ENCODE results near the gene PEX14. TPM values are rescaled to one million over a fixed set of nuclear protein-coding genes. Genes with fewer than 3 reads are reported as not detected.
A peak's percentile ranks its signal among the peaks of the same experiment; 100 is the strongest.

PEX14 gene
- total and polyA plus RNA-seq, 2 experiments from 2014 or later: 10.0 to 20.9 TPM

DNA sequence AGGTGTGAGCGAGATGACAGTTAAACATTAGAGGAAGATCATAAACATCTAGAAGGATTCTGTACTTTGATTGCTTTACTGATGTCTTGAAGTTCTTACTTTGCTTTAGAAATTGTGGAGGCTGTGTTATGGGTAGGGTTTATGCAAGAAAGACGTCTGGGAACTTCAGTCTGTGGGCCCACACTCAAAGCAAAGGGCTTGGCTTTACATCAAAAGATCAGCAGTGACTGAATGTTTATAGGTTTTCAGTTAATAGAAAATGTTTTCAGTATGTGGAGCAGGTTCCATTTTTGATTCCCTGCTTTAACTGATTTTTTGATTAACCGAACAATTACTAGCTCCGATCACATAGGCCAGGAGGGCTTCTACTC is 31.9 kb downstream of the PEX14 start:
- no peak overlapping the region for H3K27ac ChIP-seq
- peaks cover 26% of the 10 kb centered on the region for H4K20me1 ChIP-seq (ENCODE audit: insufficient read depth, poor library complexity, severe bottlenecking)
- no peak overlapping the region for H3K4me2 ChIP-seq
- H3K9me3 ChIP-seq (ENCODE audit: low read depth): no peaks in the 10 kb centered on the region
- no peaks in the 10 kb centered on the region for H3K9me2 ChIP-seq (replicated peaks; ENCODE audit: insufficient read depth)
- WGBS (ENCODE audit: low lambda C conversion rate, missing lambda C conversion rate): 74% methylated on average over 4 of the region's 4 CpGs
- no peaks in the 10 kb centered on the region for H3K27me3 ChIP-seq
- DNase-seq (ENCODE audit: low spot score): no peak
- peaks cover 17% of the 10 kb centered on the region for H3K4me1 ChIP-seq (ENCODE audit: insufficient read depth)
- no peaks in the 10 kb centered on the region for H3K36me3 ChIP-seq (replicated peaks; ENCODE audit: insufficient read depth, low read depth)
- TF ChIP-seq, protein P1, sequence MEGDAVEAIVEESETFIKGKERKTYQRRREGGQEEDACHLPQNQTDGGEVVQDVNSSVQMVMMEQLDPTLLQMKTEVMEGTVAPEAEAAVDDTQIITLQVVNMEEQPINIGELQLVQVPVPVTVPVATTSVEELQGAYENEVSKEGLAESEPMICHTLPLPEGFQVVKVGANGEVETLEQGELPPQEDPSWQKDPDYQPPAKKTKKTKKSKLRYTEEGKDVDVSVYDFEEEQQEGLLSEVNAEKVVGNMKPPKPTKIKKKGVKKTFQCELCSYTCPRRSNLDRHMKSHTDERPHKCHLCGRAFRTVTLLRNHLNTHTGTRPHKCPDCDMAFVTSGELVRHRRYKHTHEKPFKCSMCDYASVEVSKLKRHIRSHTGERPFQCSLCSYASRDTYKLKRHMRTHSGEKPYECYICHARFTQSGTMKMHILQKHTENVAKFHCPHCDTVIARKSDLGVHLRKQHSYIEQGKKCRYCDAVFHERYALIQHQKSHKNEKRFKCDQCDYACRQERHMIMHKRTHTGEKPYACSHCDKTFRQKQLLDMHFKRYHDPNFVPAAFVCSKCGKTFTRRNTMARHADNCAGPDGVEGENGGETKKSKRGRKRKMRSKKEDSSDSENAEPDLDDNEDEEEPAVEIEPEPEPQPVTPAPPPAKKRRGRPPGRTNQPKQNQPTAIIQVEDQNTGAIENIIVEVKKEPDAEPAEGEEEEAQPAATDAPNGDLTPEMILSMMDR (IDR thresholded peaks at IDR 0.05; ENCODE audit: poor library complexity): no peak
- TF ChIP-seq EZH2 (IDR thresholded peaks at IDR 0.05; ENCODE audit: borderline replicate concordance) (no peak), EZH2phosphoT487 (IDR thresholded peaks at IDR 0.05; ENCODE audit: low read depth, severe bottlenecking, unreplicated experiment) (no peak)
- H2AFZ ChIP-seq: no peak overlapping the region
- H3K79me2 ChIP-seq: peaks cover 82% of the 10 kb centered on the region
- no peak overlapping the region for H3K4me3 ChIP-seq

DNA sequence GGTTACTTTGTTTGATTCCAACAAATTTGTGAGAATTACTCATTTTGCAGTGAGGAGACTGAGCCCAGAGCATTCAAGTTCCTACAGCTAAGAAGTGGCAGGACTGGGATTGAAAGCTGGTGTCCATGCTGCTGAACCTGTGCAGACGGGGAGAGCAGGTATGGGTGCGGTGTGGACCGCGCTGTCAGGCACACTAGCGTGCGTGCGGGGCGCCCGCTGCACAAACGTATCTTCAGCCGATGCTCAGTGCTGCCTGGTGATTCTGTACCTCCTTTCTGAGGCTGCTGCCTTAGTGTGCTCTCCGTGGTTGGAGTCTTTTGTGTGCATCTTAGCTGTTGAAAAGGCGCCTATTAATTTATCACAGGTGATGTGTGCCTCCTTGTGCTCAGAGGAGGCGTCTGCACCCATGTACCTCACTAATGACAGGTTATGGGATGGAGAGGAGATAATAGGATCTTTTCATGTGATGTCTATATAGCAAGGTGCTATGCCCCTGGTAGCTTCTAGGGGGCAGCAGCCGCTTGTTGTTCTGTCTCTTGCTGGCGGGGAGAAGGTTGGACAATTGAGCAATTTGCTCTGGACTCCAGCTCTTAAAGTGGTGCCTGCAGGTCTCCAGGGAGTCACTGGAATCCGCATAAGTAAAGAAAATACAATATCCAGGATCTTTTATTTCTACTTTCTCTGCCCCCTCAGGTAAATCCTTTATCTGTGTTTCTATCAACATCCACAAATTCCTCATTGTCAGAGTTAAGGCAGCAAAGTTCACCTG is 32.5 kb downstream of the PEX14 start:
- 57% methylated on average over 16 of the region's 17 CpGs for WGBS (ENCODE audit: low lambda C conversion rate, missing lambda C conversion rate)
- Histone ChIP-seq H3K9me2 (replicated peaks; ENCODE audit: insufficient read depth) (no peaks in the 10 kb centered on the region), H3K27ac (peak overlapping the region; percentile 15), H2AFZ (no peak overlapping the region), H3K27me3 (no peaks in the 10 kb centered on the region), H3K4me1 (ENCODE audit: insufficient read depth) (peaks cover 19% of the 10 kb centered on the region), H3K4me3 (no peak overlapping the region), H4K20me1 (ENCODE audit: insufficient read depth, poor library complexity, severe bottlenecking) (peaks cover 30% of the 10 kb centered on the region), H3K4me2 (no peak overlapping the region), H3K36me3 (replicated peaks; ENCODE audit: insufficient read depth, low read depth) (no peaks in the 10 kb centered on the region), H3K9me3 (ENCODE audit: low read depth) (no peaks in the 10 kb centered on the region), H3K79me2 (peaks cover 82% of the 10 kb centered on the region)
- TF ChIP-seq, protein P1 (IDR thresholded peaks at IDR 0.05; ENCODE audit: poor library complexity): peak; percentile 81
- TF ChIP-seq EZH2phosphoT487 (IDR thresholded peaks at IDR 0.05; ENCODE audit: low read depth, severe bottlenecking, unreplicated experiment): no peak
- peak; percentile 87 for DNase-seq (ENCODE audit: low spot score)

DNA sequence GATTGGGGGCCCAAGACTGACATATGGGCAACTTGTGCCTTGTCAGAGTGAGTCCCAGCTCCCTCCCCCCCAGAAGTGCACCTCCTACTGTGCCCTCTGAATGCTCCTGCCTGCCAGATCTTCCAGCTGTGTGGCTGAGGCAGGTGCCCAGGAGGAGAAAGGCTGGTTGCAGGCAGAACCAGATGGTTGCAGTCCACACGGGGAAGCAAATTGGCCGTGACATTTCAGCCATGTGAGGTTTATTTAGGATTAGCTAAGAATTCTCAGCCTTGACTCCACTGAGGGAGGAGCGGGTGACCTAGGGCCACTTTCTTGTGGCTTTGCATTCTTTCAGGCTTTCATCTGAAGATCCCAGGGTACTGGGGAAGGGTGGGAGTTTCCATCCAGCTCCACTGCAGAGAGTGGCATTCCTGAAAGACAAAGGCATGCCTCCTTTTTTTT is 33.8 kb downstream of the PEX14 start:
- WGBS (ENCODE audit: low lambda C conversion rate, missing lambda C conversion rate): 63% methylated on average over 3 of the region's 3 CpGs
- H3K4me3 ChIP-seq: no peak overlapping the region
- TF ChIP-seq EZH2 (IDR thresholded peaks at IDR 0.05; ENCODE audit: borderline replicate concordance) (no peak), EZH2phosphoT487 (IDR thresholded peaks at IDR 0.05; ENCODE audit: low read depth, severe bottlenecking, unreplicated experiment) (no peak)
- TF ChIP-seq, protein P1 (IDR thresholded peaks at IDR 0.05; ENCODE audit: poor library complexity): no peak
- no peaks in the 10 kb centered on the region for H3K9me2 ChIP-seq (replicated peaks; ENCODE audit: insufficient read depth)
- H3K4me1 ChIP-seq (ENCODE audit: insufficient read depth): peaks cover 19% of the 10 kb centered on the region
- H3K9me3 ChIP-seq (ENCODE audit: low read depth): no peaks in the 10 kb centered on the region
- H4K20me1 ChIP-seq (ENCODE audit: insufficient read depth, poor library complexity, severe bottlenecking): peaks cover 41% of the 10 kb centered on the region
- H3K27ac ChIP-seq: no peak overlapping the region
- no peaks in the 10 kb centered on the region for H3K27me3 ChIP-seq
- DNase-seq (ENCODE audit: low spot score): no peak
- no peaks in the 10 kb centered on the region for H3K36me3 ChIP-seq (replicated peaks; ENCODE audit: insufficient read depth, low read depth)
- H2AFZ ChIP-seq: no peak overlapping the region
- H3K4me2 ChIP-seq: no peak overlapping the region
- peaks cover 83% of the 10 kb centered on the region for H3K79me2 ChIP-seq

Data from hepatocyte (in vitro differentiated cells).